Ishikawa (cell line): Measurements from ENCODE around the gene ASIC2.
A peak's percentile ranks its signal among the peaks of the same experiment; 100 is the strongest.

Experiments used
- CEBPB ChIP-seq: IDR thresholded peaks from 2 replicates; pipeline ENCODE4 v1.6.1; 2012
- CREB1 ChIP-seq: IDR thresholded peaks from 2 replicates; pipeline ENCODE4 v1.6.1; 2012; ENCODE audit warnings: low read depth
- EGR1 ChIP-seq: IDR thresholded peaks from 2 replicates; pipeline ENCODE4 v1.6.1; 2012
- EP300 ChIP-seq: IDR thresholded peaks from 2 replicates; pipeline ENCODE4 v1.6.1; 2012; ENCODE audit warnings: borderline replicate concordance
- FOXM1 ChIP-seq: IDR thresholded peaks from 2 replicates; pipeline ENCODE4 v1.6.1; 2012; ENCODE audit warnings: low read depth, borderline replicate concordance
- MAX ChIP-seq: IDR thresholded peaks from 2 replicates; pipeline ENCODE4 v1.6.1; 2012
- NFIC ChIP-seq: IDR thresholded peaks from 2 replicates; pipeline ENCODE4 v1.6.1; 2012
- RAD21 ChIP-seq: IDR thresholded peaks from 2 replicates; pipeline ENCODE4 v1.6.1; 2012; ENCODE audit warnings: low read depth
- REST ChIP-seq: IDR thresholded peaks from 2 replicates; pipeline ENCODE4 v1.6.1; 2012; ENCODE audit warnings: low read depth, mild to moderate bottlenecking
- TAF1 ChIP-seq: IDR thresholded peaks from 2 replicates; pipeline ENCODE4 v1.6.1; 2012; ENCODE audit warnings: low read depth, mild to moderate bottlenecking
- TCF12 ChIP-seq: IDR thresholded peaks from 2 replicates; pipeline ENCODE4 v1.6.1; 2012; ENCODE audit warnings: low read depth
- TEAD4 ChIP-seq: IDR thresholded peaks from 2 replicates; pipeline ENCODE4 v1.6.1; 2012
- USF1 ChIP-seq: IDR thresholded peaks from 2 replicates; pipeline ENCODE4 v1.6.1; 2012
- YY1 ChIP-seq: IDR thresholded peaks from 2 replicates; pipeline ENCODE4 v1.6.1; 2012; ENCODE audit warnings: low read depth
- ZBTB7A ChIP-seq: IDR thresholded peaks from 2 replicates; pipeline ENCODE4 v1.6.1; 2012; ENCODE audit warnings: low read depth

ASIC2 gene

GRCh38 chr17:33039874-33040273 lies 253.2 kb downstream of the ASIC2 start:
- TF ChIP-seq CREB1 (no peak), REST (no peak), ZBTB7A (no peak), EGR1 (no peak), TAF1 (no peak), NFIC (no peak), EP300 (no peak), RAD21 (no peak), FOXM1 (no peak), TCF12 (no peak), CEBPB (no peak), YY1 (no peak), MAX (no peak), TEAD4 (no peak), USF1 (no peak)

- TF ChIP-seq TCF12 (no peak), RAD21 (peak; percentile 54)
Observed at GRCh38 chr17:33038740-33039139, 254.4 kb downstream of the ASIC2 start.

GRCh38 chr17:33033176-33033575 lies 259.9 kb downstream of the ASIC2 start:
- TF ChIP-seq RAD21 (no peak), YY1 (no peak), USF1 (no peak)

- TF ChIP-seq REST (no peak), CREB1 (no peak), EGR1 (no peak), TEAD4 (no peak), MAX (no peak), FOXM1 (no peak), CEBPB (no peak), USF1 (no peak), RAD21 (no peak)
Observed at GRCh38 chr17:33028778-33029177, 264.3 kb downstream of the ASIC2 start.

GRCh38 chr17:33028061-33028460 lies 265.0 kb downstream of the ASIC2 start:
- TF ChIP-seq MAX, result no peak
- TF ChIP-seq USF1, result no peak
- TF ChIP-seq ZBTB7A, result no peak
- TF ChIP-seq EGR1, result no peak
- TF ChIP-seq FOXM1, result no peak
- TF ChIP-seq TAF1, result no peak
- TF ChIP-seq CREB1, result no peak
- no peak for TF ChIP-seq YY1
- TF ChIP-seq REST, result no peak
